HG03354 (cell line): ENCODE results near the gene ACOXL.
"Not testable (repeated sequence)": the region's sequence is repeated elsewhere in the genome, so short reads cannot be mapped to it uniquely, and the experiment has no call there.

ENCODE experiments used
- ATAC-seq: cut with Tn5 transposase; IDR thresholded peaks from one replicate; pipeline ENCODE4 v1.9.1; 2021; ENCODE audit warnings: mild to moderate bottlenecking; ENCODE audit not compliant: unreplicated experiment, poor library complexity, severe bottlenecking

The ACOXL gene

GRCh38 chr2:111057721-111058120 is 325.3 kb downstream of the ACOXL start:
- no peak for ATAC-seq

- no peak for ATAC-seq
These were observed 325.9 kb downstream of the ACOXL start for GRCh38 chr2:111058264-111058663.

- ATAC-seq: no peak
These were observed 328.8 kb downstream of the ACOXL start for GRCh38 chr2:111061191-111061590.

- ATAC-seq: no peak
These were observed 330.0 kb downstream of the ACOXL start for GRCh38 chr2:111062417-111062816.

- ATAC-seq: no peak
These were observed 333.8 kb downstream of the ACOXL start for GRCh38 chr2:111066062-111066593.

GRCh38 chr2:111068435-111069058 is 336.2 kb downstream of the ACOXL start:
- ATAC-seq: no peak

GRCh38 chr2:111069722-111070121 is 337.3 kb downstream of the ACOXL start:
- no peak for ATAC-seq

GRCh38 chr2:111071600-111072171 is 339.3 kb downstream of the ACOXL start:
- no peak for ATAC-seq

- no peak for ATAC-seq
These were observed 340.0 kb downstream of the ACOXL start for GRCh38 chr2:111072220-111072871.

GRCh38 chr2:111082659-111083058 is 350.3 kb downstream of the ACOXL start:
- ATAC-seq: not testable (repeated sequence)

GRCh38 chr2:111091811-111092211 is 359.4 kb downstream of the ACOXL start:
- ATAC-seq: no peak

- ATAC-seq: no peak
These were observed 362.3 kb downstream of the ACOXL start for GRCh38 chr2:111094691-111095090.

- no peak for ATAC-seq
These were observed 363.1 kb downstream of the ACOXL start for GRCh38 chr2:111095434-111095833.

- ATAC-seq: no peak
These were observed 367.0 kb downstream of the ACOXL start for GRCh38 chr2:111099402-111099801.

- ATAC-seq: peak; percentile 19
These were observed 367.9 kb downstream of the ACOXL start for GRCh38 chr2:111100087-111100764.

- ATAC-seq: peak; percentile 90
These were observed 368.4 kb downstream of the ACOXL start for GRCh38 chr2:111100765-111101162.

- ATAC-seq: no peak
These were observed 369.2 kb downstream of the ACOXL start for GRCh38 chr2:111101592-111101991.

- no peak for ATAC-seq
These were observed 369.8 kb downstream of the ACOXL start for GRCh38 chr2:111102216-111102615.

GRCh38 chr2:111105926-111106325 is 373.6 kb downstream of the ACOXL start:
- ATAC-seq: no peak

GRCh38 chr2:111106706-111107105 is 374.3 kb downstream of the ACOXL start:
- ATAC-seq: no peak
